BJ (cell line): ENCODE results near the gene MIX23. TPM values are rescaled to one million over a fixed set of nuclear protein-coding genes. Genes with fewer than 3 reads are reported as not detected.

Experiments
- CTCF ChIA-PET: fragments of 350-600 bp; formaldehyde crosslinking; extraction: SDS; loops from one replicate; lab custom pipeline; 2021; ENCODE audit warnings: antibody characterized with exemption, inconsistent platforms; lab: Yijun Ruan, JAX
- POLR2A ChIA-PET: fragments of 300-600 bp; sonication (Branson Sonifier 250); formaldehyde crosslinking; extraction: SDS; loops from one replicate; lab custom pipeline; 2021; ENCODE audit warnings: antibody characterized with exemption; lab: Charles Lee
- DNase-seq: peaks from one replicate; pipeline ENCODE4 v3.0.0-alpha.2; 2011; ENCODE audit warnings: low read depth
- H3K27me3 ChIP-seq: 2 replicates; pipeline ENCODE4 v1.6.0; 2011; ENCODE audit warnings: low read length; ENCODE audit not compliant: control insufficient read depth, insufficient read depth
- H3K36me3 ChIP-seq: 2 replicates; pipeline ENCODE4 v1.5.1; 2011; ENCODE audit warnings: low read length; ENCODE audit not compliant: control insufficient read depth, insufficient read depth
- H3K4me3 ChIP-seq: 2 replicates; pipeline ENCODE4 v1.5.1; 2011; ENCODE audit warnings: low read depth, mild to moderate bottlenecking, control low read depth, low read length
- polyA plus RNA-seq: library from polyadenylated mRNA; depleted of rRNA; stranded (reverse); fragments of >200 nt; gene quantifications from 2 replicates; pipeline ENCODE4 v1.2.3, GENCODE V29; 2011
- TF ChIP-seq, protein P1 (sequence below): IDR thresholded peaks from 2 replicates; pipeline ENCODE4 v1.5.1; 2011; ENCODE audit warnings: low read depth, mild to moderate bottlenecking, control low read depth, inconsistent platforms, low read length, moderate library complexity; ENCODE audit not compliant: insufficient read depth

MIX23 gene
- polyA plus RNA-seq, 1 experiment = 3.7 TPM

DNA sequence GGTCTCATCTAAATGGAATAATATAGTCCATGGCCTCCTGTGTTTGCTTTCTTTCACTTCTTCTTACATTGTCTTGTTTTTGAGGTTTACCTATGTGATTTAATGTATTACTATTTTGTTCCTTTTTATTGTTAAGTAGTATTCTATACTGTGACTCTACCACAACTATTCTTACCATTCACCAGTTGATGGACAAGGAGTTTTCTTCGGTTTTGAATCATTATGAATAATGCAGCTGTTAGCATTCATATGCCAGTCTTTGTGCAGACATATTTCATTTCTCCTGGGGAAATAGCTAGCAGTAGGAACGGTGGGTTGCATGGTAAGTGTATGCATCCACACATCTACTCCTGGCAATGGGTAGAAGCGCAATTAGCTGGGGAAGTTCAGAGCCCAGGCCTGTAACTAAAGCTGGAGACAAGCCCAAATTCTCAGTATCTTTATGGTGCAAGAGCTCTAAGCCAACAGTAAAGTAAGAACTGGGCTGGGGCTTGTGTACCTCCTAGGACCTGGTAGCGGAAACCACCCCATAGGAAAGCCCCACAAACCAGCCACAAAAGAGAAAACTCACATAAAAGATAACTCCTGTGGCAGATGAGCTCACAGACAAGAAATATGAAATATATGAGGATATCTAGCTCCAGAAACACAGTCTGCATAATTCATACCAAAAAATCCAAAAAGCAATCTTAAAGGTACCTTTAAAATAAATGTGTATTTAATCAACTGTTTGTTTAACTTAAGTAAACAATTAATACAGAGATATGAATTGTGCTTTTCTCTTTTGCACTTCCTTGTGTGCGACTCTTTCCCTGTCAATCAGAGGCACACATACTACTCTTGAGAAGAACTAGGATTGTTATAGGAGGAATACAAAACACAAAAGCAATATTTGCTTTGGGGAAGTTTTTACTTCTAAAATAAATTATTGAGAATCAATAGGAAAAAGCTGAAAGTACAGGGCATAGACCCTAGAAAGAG, 60.6 kb downstream of the MIX23 start:
- CTCF ChIA-PET = interaction anchor here (0.7 to 1.3 kb wide), 3 partner anchors 9 to 61 kb away, joined by 3 to 4 read pairs (median 4); no protein-coding TSS in a partner anchor

DNA sequence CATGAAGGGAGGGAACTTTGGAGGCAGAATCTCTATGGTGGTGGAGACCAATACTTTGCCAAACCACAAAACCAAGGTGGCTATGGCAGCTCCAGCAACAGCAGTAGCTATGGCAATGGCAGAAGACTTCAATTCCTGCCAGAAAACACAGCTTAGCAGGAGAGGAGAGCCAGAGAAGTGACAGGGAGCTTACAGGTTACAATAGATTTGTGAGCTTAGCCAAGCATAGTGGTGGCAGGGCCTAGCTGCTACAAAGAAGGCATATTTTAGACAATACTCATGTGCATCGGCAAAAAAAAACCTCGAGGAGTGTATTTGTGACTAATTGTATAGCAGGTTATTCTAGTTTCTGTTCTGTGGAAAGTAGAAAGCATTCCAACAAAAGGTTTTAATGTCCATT, 64.4 kb downstream of the MIX23 start:
- H3K4me3 ChIP-seq = no peak overlapping the region
- H3K36me3 ChIP-seq = no peaks in the 10 kb centered on the region
- TF ChIP-seq, protein P1, sequence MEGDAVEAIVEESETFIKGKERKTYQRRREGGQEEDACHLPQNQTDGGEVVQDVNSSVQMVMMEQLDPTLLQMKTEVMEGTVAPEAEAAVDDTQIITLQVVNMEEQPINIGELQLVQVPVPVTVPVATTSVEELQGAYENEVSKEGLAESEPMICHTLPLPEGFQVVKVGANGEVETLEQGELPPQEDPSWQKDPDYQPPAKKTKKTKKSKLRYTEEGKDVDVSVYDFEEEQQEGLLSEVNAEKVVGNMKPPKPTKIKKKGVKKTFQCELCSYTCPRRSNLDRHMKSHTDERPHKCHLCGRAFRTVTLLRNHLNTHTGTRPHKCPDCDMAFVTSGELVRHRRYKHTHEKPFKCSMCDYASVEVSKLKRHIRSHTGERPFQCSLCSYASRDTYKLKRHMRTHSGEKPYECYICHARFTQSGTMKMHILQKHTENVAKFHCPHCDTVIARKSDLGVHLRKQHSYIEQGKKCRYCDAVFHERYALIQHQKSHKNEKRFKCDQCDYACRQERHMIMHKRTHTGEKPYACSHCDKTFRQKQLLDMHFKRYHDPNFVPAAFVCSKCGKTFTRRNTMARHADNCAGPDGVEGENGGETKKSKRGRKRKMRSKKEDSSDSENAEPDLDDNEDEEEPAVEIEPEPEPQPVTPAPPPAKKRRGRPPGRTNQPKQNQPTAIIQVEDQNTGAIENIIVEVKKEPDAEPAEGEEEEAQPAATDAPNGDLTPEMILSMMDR = no peak
- H3K27me3 ChIP-seq = no peaks in the 10 kb centered on the region; the same call in 1 of the 2 replicates
- ChIA-PET POLR2A (no interaction called here), CTCF (no interaction called here)
- no peak for DNase-seq

More for the DNA sequence above, 60.6 kb downstream of the MIX23 start:
- no peak for DNase-seq
- POLR2A ChIA-PET = no interaction called here
- Histone ChIP-seq H3K36me3 (no peaks in the 10 kb centered on the region), H3K4me3 (no peak overlapping the region), H3K27me3 (no peaks in the 10 kb centered on the region; the same call in 1 of the 2 replicates)
- TF ChIP-seq, protein P1 = no peak

DNA sequence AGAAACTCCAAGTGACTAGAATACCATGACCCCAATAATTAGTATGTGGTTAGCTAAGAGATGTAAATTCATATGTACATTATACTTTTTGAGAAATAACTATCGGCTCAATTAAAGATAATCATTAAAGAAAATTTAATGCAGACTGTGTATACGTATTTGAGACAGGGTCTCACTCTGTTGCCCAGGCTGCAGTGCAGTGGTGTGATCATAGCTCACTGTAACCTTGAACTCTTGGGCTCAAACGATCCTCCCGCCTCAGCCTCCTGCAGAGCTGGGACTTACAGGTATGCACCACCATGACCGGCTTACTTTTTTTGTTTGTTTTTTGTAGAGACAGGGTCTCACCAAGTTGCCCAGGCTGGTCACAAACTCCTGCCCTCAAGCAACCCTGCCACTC, 66.7 kb downstream of the MIX23 start:
- H3K27me3 ChIP-seq = no peaks in the 10 kb centered on the region; the same call in 1 of the 2 replicates
- TF ChIP-seq, protein P1 = no peak
- H3K4me3 ChIP-seq = no peak overlapping the region
- H3K36me3 ChIP-seq = no peaks in the 10 kb centered on the region
- ChIA-PET CTCF (no interaction called here), POLR2A (no interaction called here)
- no peak for DNase-seq

DNA sequence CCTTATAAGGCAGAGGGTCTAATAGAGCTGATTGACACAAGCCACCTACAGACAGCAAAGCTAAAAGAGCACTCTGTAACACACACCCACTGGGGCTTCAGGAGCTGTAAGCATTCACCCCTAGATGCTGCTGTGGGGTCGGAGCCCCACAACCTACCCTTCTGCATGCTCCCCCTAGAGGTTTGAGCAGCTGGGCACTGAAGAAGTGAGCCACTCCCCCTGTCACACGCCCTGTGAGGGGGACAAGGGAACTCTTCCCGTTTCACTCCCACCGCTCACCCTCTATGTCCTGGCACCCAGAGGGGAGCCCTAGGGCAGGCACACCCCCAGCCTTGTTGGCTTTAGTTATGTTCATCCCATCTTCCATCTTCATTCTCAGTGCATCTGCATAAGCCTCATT, 67.4 kb downstream of the MIX23 start:
- POLR2A ChIA-PET = no interaction called here
- TF ChIP-seq, protein P1 = no peak

DNA sequence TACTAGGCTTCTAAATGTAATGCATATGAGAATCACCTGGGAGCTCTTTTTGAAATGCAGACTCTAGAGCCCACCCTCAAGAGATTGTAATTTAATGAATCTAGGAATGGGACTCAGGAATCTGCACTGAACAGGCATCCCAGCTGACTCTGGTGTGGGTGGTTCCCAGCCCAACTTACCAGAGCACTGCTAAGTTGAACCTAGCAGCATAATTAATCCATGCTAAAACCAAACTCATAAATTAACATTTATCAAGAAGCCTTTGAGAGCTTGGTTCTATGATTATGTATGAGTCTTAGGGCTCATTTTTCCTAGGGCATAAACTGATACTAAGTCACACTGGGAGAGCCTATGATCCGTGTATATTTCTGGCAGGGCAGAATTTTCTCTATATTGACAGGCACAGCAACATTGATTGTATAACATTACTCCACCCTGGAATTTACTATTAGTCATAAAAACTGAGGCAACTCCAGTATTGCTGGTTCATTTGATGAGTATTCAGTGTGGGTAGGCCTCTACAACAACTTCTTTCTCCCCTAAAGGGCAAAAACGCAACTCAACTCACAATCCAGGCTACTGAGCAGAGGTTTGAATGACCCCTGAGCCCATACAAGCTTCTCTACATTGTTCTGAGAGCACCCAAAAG, 68.7 kb downstream of the MIX23 start:
- Histone ChIP-seq H3K4me3 (no peak overlapping the region), H3K27me3 (peaks cover 2% of the 10 kb centered on the region), H3K36me3 (no peaks in the 10 kb centered on the region)
- POLR2A ChIA-PET = no interaction called here
- CTCF ChIA-PET = interaction anchor here (0.6 kb wide), 1 partner anchor 439 kb away, joined by 4 read pairs; no protein-coding TSS in a partner anchor
- DNase-seq = no peak
- TF ChIP-seq, protein P1 = no peak

More for the DNA sequence above, 67.4 kb downstream of the MIX23 start:
- CTCF ChIA-PET = no interaction called here
- DNase-seq = no peak
- H3K4me3 ChIP-seq = no peak overlapping the region
- H3K36me3 ChIP-seq = no peaks in the 10 kb centered on the region
- peaks cover 2% of the 10 kb centered on the region for H3K27me3 ChIP-seq
